Measurements from ENCODE around the gene PPIE. TPM values are rescaled to one million over a fixed set of nuclear protein-coding genes. Genes with fewer than 3 reads are reported as not detected.

The PPIE gene
- polyA plus RNA-seq, 1 of the 3 experiments (the other 2 are of a cell fraction) = 78.4 TPM

DNA sequence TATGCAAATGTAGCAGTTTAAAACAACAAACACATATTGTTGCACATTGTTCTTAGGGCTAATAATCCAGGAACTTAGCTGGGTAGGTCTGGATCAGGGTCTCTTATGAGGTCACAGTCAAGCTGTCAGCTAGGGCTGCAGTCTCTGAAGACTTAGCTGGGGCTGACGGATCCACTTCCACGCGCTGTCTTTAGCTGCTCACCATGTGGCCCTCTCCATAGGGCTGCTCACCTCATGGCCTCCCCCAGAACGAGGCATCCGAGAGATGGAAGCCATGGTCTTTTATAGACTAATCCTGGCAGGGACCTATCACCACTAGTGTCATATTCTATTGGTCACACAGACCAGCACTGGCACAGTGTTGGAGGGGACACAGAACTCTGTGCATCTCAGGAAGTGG, 41.1 kb downstream of the PPIE start:
- Histone ChIP-seq H3K79me2 (ENCODE audit: insufficient read depth) (no peaks in the 10 kb centered on the region), H3K9me3 (no peaks in the 10 kb centered on the region), H4K20me1 (ENCODE audit: insufficient read depth) (no peaks in the 10 kb centered on the region), H2AFZ (ENCODE audit: low read depth) (no peak overlapping the region), H3K4me1 (ENCODE audit: control insufficient read depth in 1 of 2, insufficient read depth in 2 of 2, low read depth in 1 of 2, low read length in 1 of 2) (no peaks in the 10 kb centered on the region; a peak in 1 of 4 replicates), H3K4me2 (no peak overlapping the region), H3K4me3 (ENCODE audit: low read depth in 2 of 2, low read length in 1 of 2) (no peak overlapping the region), H3K9me2 (no peaks in the 10 kb centered on the region), H3K9ac (no peak overlapping the region), H3K27ac (ENCODE audit: low read depth in 2 of 2, low read length in 1 of 2) (no peak overlapping the region), H3F3A (replicated peaks; ENCODE audit: insufficient read depth) (no peaks in the 10 kb centered on the region), H3K36me3 (replicated peaks in 1 of 2; ENCODE audit: control insufficient read depth in 1 of 2, insufficient read depth in 2 of 2, low read length in 1 of 2) (no peaks in the 10 kb centered on the region), H3K27me3 (ENCODE audit: insufficient read depth) (peaks cover 12% of the 10 kb centered on the region; the same call in 1 of the 2 replicates)
- no peak for DNase-seq
- WGBS (ENCODE audit: low lambda C conversion rate) = 68% methylated on average over 3 of the region's 5 CpGs
- POLR2A ChIA-PET = no interaction called here
- TF ChIP-seq FOXM1 (IDR thresholded peaks at IDR 0.05; ENCODE audit: low read depth) (no peak), MEF2A (IDR thresholded peaks at IDR 0.05; ENCODE audit: borderline replicate concordance, low read depth) (no peak), SIN3A (IDR thresholded peaks at IDR 0.05; ENCODE audit: borderline replicate concordance, low read depth, low read length) (no peak), FOXJ3 (CRISPR knock-in tag; IDR thresholded peaks at IDR 0.05) (no peak), GABPA (IDR thresholded peaks at IDR 0.05; ENCODE audit: low read depth) (no peak), JUND (IDR thresholded peaks at IDR 0.05) (no peak), YY1 (IDR thresholded peaks at IDR 0.05; ENCODE audit: low read depth) (no peak), ELF1 (IDR thresholded peaks at IDR 0.05) (no peak), TAF1 (IDR thresholded peaks at IDR 0.05; ENCODE audit: borderline replicate concordance, low read depth, low read length) (no peak), SMC3 (IDR thresholded peaks at IDR 0.05; ENCODE audit: low read depth, low read length) (no peak)
- TF ChIP-seq, protein P1, sequence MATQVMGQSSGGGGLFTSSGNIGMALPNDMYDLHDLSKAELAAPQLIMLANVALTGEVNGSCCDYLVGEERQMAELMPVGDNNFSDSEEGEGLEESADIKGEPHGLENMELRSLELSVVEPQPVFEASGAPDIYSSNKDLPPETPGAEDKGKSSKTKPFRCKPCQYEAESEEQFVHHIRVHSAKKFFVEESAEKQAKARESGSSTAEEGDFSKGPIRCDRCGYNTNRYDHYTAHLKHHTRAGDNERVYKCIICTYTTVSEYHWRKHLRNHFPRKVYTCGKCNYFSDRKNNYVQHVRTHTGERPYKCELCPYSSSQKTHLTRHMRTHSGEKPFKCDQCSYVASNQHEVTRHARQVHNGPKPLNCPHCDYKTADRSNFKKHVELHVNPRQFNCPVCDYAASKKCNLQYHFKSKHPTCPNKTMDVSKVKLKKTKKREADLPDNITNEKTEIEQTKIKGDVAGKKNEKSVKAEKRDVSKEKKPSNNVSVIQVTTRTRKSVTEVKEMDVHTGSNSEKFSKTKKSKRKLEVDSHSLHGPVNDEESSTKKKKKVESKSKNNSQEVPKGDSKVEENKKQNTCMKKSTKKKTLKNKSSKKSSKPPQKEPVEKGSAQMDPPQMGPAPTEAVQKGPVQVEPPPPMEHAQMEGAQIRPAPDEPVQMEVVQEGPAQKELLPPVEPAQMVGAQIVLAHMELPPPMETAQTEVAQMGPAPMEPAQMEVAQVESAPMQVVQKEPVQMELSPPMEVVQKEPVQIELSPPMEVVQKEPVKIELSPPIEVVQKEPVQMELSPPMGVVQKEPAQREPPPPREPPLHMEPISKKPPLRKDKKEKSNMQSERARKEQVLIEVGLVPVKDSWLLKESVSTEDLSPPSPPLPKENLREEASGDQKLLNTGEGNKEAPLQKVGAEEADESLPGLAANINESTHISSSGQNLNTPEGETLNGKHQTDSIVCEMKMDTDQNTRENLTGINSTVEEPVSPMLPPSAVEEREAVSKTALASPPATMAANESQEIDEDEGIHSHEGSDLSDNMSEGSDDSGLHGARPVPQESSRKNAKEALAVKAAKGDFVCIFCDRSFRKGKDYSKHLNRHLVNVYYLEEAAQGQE (IDR thresholded peaks at IDR 0.05; ENCODE audit: low read depth, low read length) = no peak
- TF ChIP-seq, protein P2, sequence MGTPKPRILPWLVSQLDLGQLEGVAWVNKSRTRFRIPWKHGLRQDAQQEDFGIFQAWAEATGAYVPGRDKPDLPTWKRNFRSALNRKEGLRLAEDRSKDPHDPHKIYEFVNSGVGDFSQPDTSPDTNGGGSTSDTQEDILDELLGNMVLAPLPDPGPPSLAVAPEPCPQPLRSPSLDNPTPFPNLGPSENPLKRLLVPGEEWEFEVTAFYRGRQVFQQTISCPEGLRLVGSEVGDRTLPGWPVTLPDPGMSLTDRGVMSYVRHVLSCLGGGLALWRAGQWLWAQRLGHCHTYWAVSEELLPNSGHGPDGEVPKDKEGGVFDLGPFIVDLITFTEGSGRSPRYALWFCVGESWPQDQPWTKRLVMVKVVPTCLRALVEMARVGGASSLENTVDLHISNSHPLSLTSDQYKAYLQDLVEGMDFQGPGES (IDR thresholded peaks at IDR 0.05; ENCODE audit: low read depth, low read length) = no peak
- TF ChIP-seq, protein P3, sequence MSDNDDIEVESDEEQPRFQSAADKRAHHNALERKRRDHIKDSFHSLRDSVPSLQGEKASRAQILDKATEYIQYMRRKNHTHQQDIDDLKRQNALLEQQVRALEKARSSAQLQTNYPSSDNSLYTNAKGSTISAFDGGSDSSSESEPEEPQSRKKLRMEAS (IDR thresholded peaks at IDR 0.05; ENCODE audit: low read depth) = no peak
- TF ChIP-seq, protein P4, sequence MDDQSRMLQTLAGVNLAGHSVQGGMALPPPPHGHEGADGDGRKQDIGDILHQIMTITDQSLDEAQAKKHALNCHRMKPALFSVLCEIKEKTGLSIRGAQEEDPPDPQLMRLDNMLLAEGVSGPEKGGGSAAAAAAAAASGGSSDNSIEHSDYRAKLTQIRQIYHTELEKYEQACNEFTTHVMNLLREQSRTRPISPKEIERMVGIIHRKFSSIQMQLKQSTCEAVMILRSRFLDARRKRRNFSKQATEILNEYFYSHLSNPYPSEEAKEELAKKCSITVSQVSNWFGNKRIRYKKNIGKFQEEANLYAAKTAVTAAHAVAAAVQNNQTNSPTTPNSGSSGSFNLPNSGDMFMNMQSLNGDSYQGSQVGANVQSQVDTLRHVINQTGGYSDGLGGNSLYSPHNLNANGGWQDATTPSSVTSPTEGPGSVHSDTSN (IDR thresholded peaks at IDR 0.05) = no peak
- TF ChIP-seq, protein P5, sequence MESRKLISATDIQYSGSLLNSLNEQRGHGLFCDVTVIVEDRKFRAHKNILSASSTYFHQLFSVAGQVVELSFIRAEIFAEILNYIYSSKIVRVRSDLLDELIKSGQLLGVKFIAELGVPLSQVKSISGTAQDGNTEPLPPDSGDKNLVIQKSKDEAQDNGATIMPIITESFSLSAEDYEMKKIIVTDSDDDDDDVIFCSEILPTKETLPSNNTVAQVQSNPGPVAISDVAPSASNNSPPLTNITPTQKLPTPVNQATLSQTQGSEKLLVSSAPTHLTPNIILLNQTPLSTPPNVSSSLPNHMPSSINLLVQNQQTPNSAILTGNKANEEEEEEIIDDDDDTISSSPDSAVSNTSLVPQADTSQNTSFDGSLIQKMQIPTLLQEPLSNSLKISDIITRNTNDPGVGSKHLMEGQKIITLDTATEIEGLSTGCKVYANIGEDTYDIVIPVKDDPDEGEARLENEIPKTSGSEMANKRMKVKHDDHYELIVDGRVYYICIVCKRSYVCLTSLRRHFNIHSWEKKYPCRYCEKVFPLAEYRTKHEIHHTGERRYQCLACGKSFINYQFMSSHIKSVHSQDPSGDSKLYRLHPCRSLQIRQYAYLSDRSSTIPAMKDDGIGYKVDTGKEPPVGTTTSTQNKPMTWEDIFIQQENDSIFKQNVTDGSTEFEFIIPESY (IDR thresholded peaks at IDR 0.05; ENCODE audit: borderline replicate concordance, low read depth) = no peak
- CTCF ChIA-PET = no interaction called here

All from SK-N-SH (cell line).